Measurements from ENCODE around the gene USP6NL. TPM values are rescaled to one million over a fixed set of nuclear protein-coding genes. Genes with fewer than 3 reads are reported as not detected.
A peak's percentile ranks its signal among the peaks of the same experiment; 100 is the strongest.

Gene USP6NL
- polyA plus RNA-seq, 2 donors: 26.8 to 28.3 TPM

GRCh38 chr10:11608159-11609013, 3.1 kb downstream of the USP6NL start:
- Histone ChIP-seq H3K4me3 (ENCODE audit: low read depth in 1 of 2, low read length in 2 of 2) (peak overlapping the region in 1 of 2 donors; percentile 96), H3K27me3 (ENCODE audit: control insufficient read depth in 1 of 2, insufficient read depth in 2 of 2, low read length in 2 of 2) (no peaks in the 10 kb centered on the region), H3K4me1 (ENCODE audit: control insufficient read depth in 2 of 2, insufficient read depth in 2 of 2, low read length in 1 of 2) (no peaks in the 10 kb centered on the region), H3K27ac (ENCODE audit: low read depth in 2 of 2, low read length in 1 of 2) (no peak overlapping the region), H3K36me3 (ENCODE audit: control insufficient read depth in 2 of 2, insufficient read depth in 2 of 2, low read length in 1 of 2) (no peaks in the 10 kb centered on the region), H3K9me3 (ENCODE audit: control insufficient read depth in 2 of 2, insufficient read depth in 1 of 2, low read depth in 1 of 2, low read length in 1 of 2) (no peaks in the 10 kb centered on the region)
- whole genome bisulfite sequencing, 2 donors: 83% methylated on average over 10 of the region's 10 CpGs

GRCh38 chr10:11605807-11606408, 5.5 kb downstream of the USP6NL start:
- 88 to 94% methylated on average over 2 of the region's 2 CpGs for WGBS, 2 donors
- Histone ChIP-seq H3K36me3 (ENCODE audit: control insufficient read depth in 2 of 2, insufficient read depth in 2 of 2, low read length in 1 of 2) (no peaks in the 10 kb centered on the region), H3K4me3 (ENCODE audit: low read depth in 1 of 2, low read length in 2 of 2) (no peak overlapping the region), H3K9me3 (ENCODE audit: control insufficient read depth in 2 of 2, insufficient read depth in 1 of 2, low read depth in 1 of 2, low read length in 1 of 2) (no peaks in the 10 kb centered on the region), H3K4me1 (ENCODE audit: control insufficient read depth in 2 of 2, insufficient read depth in 2 of 2, low read length in 1 of 2) (no peaks in the 10 kb centered on the region), H3K27ac (ENCODE audit: low read depth in 2 of 2, low read length in 1 of 2) (no peak overlapping the region), H3K27me3 (ENCODE audit: control insufficient read depth in 1 of 2, insufficient read depth in 2 of 2, low read length in 2 of 2) (no peaks in the 10 kb centered on the region)

DNA sequence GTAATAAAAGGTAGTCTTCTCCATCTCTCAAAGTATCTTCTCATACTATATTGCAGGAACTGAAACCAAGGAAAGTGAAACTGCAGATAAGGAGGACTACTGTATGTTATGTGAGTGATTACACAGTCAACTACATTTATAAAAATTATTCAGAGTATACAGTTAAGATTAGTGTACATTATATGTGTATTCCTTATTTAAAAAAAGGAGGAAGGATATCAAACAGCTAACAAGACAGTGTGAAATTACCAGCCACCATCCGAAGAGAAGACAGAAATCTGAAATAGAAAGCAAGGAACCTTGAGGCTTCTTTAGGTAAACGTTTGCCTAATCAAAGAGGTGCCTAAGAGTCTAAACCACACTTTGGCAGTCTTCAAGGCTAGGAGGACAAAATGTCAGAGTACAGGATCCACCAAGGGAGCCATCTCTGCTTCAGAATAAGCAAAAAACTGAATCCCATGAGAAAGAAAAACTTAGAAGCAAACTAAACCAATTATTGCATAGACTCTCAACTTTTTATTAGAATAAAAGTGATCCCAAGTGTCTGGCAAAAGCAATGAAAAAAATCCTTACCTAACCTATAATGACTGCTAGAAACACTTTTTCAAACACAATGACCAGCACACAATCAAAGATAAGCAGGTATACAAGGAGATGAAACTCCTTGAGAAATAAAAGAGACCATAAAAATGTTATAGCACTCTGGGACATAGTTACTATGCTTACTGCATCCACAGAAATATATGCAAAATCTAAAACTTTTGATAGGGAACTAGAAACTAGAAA, 6.4 kb downstream of the USP6NL start:
- no peaks in the 10 kb centered on the region for H3K4me1 ChIP-seq (ENCODE audit: control insufficient read depth in 2 of 2, insufficient read depth in 2 of 2, low read length in 1 of 2)
- 48 to 50% methylated on average over 2 of the region's 2 CpGs for WGBS, 2 donors
- no peaks in the 10 kb centered on the region for H3K27me3 ChIP-seq (ENCODE audit: control insufficient read depth in 1 of 2, insufficient read depth in 2 of 2, low read length in 2 of 2)
- no peaks in the 10 kb centered on the region for H3K36me3 ChIP-seq (ENCODE audit: control insufficient read depth in 2 of 2, insufficient read depth in 2 of 2, low read length in 1 of 2)
- H3K4me3 ChIP-seq (ENCODE audit: low read depth in 1 of 2, low read length in 2 of 2): no peak overlapping the region
- no peaks in the 10 kb centered on the region for H3K9me3 ChIP-seq (ENCODE audit: control insufficient read depth in 2 of 2, insufficient read depth in 1 of 2, low read depth in 1 of 2, low read length in 1 of 2)
- no peak overlapping the region for H3K27ac ChIP-seq (ENCODE audit: low read depth in 2 of 2, low read length in 1 of 2)

DNA sequence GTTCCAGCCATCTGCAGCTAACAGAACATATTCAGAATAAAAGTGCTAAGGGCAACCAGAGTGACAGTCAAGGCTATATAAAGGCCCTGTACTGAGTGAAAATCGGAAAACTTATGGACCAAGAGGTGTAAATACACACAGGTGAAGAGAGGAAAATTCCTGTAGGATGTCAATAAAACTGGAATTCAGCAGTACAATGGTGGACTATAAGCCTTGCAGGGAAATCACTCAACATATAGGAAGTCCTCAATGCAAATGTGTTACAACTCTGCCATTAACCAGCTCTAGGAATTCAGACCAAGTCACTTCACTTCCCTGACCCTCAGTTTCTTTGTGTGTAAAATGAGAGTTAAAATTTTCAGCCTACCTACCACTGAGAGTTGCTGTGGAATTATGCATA, 7.7 kb downstream of the USP6NL start:
- Histone ChIP-seq H3K4me1 (ENCODE audit: control insufficient read depth in 2 of 2, insufficient read depth in 2 of 2, low read length in 1 of 2) (no peaks in the 10 kb centered on the region), H3K36me3 (ENCODE audit: control insufficient read depth in 2 of 2, insufficient read depth in 2 of 2, low read length in 1 of 2) (no peaks in the 10 kb centered on the region), H3K27me3 (ENCODE audit: control insufficient read depth in 1 of 2, insufficient read depth in 2 of 2, low read length in 2 of 2) (no peaks in the 10 kb centered on the region), H3K9me3 (ENCODE audit: control insufficient read depth in 2 of 2, insufficient read depth in 1 of 2, low read depth in 1 of 2, low read length in 1 of 2) (no peaks in the 10 kb centered on the region), H3K4me3 (ENCODE audit: low read depth in 1 of 2, low read length in 2 of 2) (no peak overlapping the region), H3K27ac (ENCODE audit: low read depth in 2 of 2, low read length in 1 of 2) (no peak overlapping the region)
- WGBS, 2 donors: 76 to 90% methylated on average over 1 of the region's 1 CpG

DNA sequence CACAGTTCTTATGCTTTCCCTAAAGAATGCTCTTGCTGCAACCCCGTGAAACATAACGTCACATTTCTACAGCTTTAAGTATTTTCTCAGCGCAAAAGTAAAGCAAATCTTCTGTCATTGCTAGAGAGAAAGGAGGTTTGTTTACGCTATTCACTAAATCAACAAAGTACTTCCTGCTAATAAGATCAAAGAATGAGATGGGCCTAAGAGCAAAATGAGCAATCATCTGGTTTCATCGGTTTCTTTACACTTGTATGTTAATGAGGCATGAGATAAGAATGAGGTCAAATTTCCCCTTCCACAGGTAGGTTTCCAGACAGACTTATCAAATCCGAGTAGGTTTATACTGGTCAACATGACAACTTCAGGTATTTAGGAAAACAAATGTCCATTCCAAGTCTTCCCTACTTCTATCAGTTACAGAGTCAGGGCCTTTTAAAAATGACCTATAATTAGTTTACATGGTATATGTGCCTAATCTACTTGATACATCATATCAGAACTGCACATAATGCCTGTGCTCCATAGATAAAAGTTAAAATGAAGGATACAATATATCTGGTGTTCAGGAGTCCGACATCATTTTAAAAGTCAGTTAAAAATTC, 8.4 kb downstream of the USP6NL start:
- Histone ChIP-seq H3K4me3 (ENCODE audit: low read depth in 1 of 2, low read length in 2 of 2) (no peak overlapping the region), H3K4me1 (ENCODE audit: control insufficient read depth in 2 of 2, insufficient read depth in 2 of 2, low read length in 1 of 2) (no peaks in the 10 kb centered on the region), H3K27me3 (ENCODE audit: control insufficient read depth in 1 of 2, insufficient read depth in 2 of 2, low read length in 2 of 2) (no peaks in the 10 kb centered on the region), H3K9me3 (ENCODE audit: control insufficient read depth in 2 of 2, insufficient read depth in 1 of 2, low read depth in 1 of 2, low read length in 1 of 2) (no peaks in the 10 kb centered on the region), H3K27ac (ENCODE audit: low read depth in 2 of 2, low read length in 1 of 2) (no peak overlapping the region), H3K36me3 (ENCODE audit: control insufficient read depth in 2 of 2, insufficient read depth in 2 of 2, low read length in 1 of 2) (no peaks in the 10 kb centered on the region)
- WGBS, 2 donors: 41 to 51% methylated on average over 7 of the region's 7 CpGs

GRCh38 chr10:11602358-11602757, 9.1 kb downstream of the USP6NL start:
- no peak overlapping the region for H3K4me3 ChIP-seq (ENCODE audit: low read depth in 1 of 2, low read length in 2 of 2)
- no peak overlapping the region for H3K27ac ChIP-seq (ENCODE audit: low read depth in 2 of 2, low read length in 1 of 2)
- 42 to 54% methylated on average over 7 of the region's 7 CpGs for WGBS, 2 donors
- H3K27me3 ChIP-seq (ENCODE audit: control insufficient read depth in 1 of 2, insufficient read depth in 2 of 2, low read length in 2 of 2): no peaks in the 10 kb centered on the region
- H3K36me3 ChIP-seq (ENCODE audit: control insufficient read depth in 2 of 2, insufficient read depth in 2 of 2, low read length in 1 of 2): no peaks in the 10 kb centered on the region
- H3K4me1 ChIP-seq (ENCODE audit: control insufficient read depth in 2 of 2, insufficient read depth in 2 of 2, low read length in 1 of 2): no peaks in the 10 kb centered on the region
- no peaks in the 10 kb centered on the region for H3K9me3 ChIP-seq (ENCODE audit: control insufficient read depth in 2 of 2, insufficient read depth in 1 of 2, low read depth in 1 of 2, low read length in 1 of 2)

- H3K27me3 ChIP-seq (ENCODE audit: control insufficient read depth in 1 of 2, insufficient read depth in 2 of 2, low read length in 2 of 2): no peaks in the 10 kb centered on the region
- 66 to 76% methylated on average over 1 of the region's 1 CpG for WGBS, 2 donors
- H3K27ac ChIP-seq (ENCODE audit: low read depth in 2 of 2, low read length in 1 of 2): no peak overlapping the region
- H3K36me3 ChIP-seq (ENCODE audit: control insufficient read depth in 2 of 2, insufficient read depth in 2 of 2, low read length in 1 of 2): no peaks in the 10 kb centered on the region
- no peaks in the 10 kb centered on the region for H3K4me1 ChIP-seq (ENCODE audit: control insufficient read depth in 2 of 2, insufficient read depth in 2 of 2, low read length in 1 of 2)
- H3K9me3 ChIP-seq (ENCODE audit: control insufficient read depth in 2 of 2, insufficient read depth in 1 of 2, low read depth in 1 of 2, low read length in 1 of 2): no peaks in the 10 kb centered on the region
- H3K4me3 ChIP-seq (ENCODE audit: low read depth in 1 of 2, low read length in 2 of 2): no peak overlapping the region
Measured at GRCh38 chr10:11601670-11602069, 9.8 kb downstream of the USP6NL start.

DNA sequence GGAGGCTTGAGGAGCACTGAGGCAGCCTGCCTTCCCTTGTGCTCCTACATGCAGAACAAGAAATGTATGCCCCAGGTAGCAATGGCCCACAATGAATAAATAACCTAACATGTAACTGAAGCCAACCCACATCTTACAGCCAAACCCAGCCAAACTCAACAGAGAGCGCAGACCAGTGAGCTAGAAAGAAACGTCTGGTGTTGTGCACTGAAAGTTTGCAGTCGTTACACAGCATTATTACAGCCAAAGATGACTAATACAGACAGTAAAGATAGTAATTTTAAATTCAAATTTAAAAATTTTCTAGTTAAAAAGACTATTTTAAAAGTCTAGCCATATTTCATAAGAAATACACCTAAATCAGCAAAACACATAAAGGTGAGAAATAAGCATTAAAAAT, 11.2 kb downstream of the USP6NL start:
- H3K27ac ChIP-seq (ENCODE audit: low read depth in 2 of 2, low read length in 1 of 2): no peak overlapping the region
- H3K4me3 ChIP-seq (ENCODE audit: low read depth in 1 of 2, low read length in 2 of 2): no peak overlapping the region
- H3K27me3 ChIP-seq (ENCODE audit: control insufficient read depth in 1 of 2, insufficient read depth in 2 of 2, low read length in 2 of 2): no peaks in the 10 kb centered on the region
- H3K4me1 ChIP-seq (ENCODE audit: control insufficient read depth in 2 of 2, insufficient read depth in 2 of 2, low read length in 1 of 2): no peaks in the 10 kb centered on the region
- WGBS, 2 donors: 85 to 89% methylated on average over 3 of the region's 3 CpGs
- H3K36me3 ChIP-seq (ENCODE audit: control insufficient read depth in 2 of 2, insufficient read depth in 2 of 2, low read length in 1 of 2): no peaks in the 10 kb centered on the region
- no peaks in the 10 kb centered on the region for H3K9me3 ChIP-seq (ENCODE audit: control insufficient read depth in 2 of 2, insufficient read depth in 1 of 2, low read depth in 1 of 2, low read length in 1 of 2)

DNA sequence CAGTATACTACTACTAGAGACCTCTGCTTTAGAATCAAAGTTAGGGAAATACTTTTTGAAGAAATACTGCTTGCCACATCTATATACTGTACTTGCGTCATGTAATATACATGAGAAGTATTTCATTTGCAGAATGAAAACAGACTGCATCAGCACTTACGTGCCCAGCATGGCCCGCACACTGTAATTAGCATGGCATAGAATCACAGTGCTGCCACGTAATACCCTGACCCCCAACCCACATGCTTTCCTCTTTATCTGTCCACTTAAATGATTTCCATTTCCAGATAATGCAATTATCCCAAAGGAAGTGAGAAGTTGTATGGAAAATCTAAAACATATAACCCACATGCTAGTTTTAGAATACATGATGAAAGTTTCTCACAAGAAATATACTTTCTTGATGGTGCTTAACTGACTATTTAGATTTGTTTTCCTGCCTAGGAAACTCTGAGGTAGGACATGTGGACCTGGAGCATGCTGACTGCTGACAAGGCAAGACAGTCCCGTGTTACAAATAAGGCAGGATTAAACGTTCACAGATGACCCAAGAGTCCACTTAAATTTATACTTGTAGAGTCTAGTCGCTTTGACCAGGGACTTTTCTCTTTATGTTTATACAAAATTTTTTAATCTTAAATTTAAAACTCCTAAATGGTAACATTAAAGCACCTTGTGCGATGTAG, 12.6 kb downstream of the USP6NL start:
- no peaks in the 10 kb centered on the region for H3K9me3 ChIP-seq (ENCODE audit: control insufficient read depth in 2 of 2, insufficient read depth in 1 of 2, low read depth in 1 of 2, low read length in 1 of 2)
- peaks cover 0 to 2% of the 10 kb centered on the region in 2 donors for H3K4me1 ChIP-seq (ENCODE audit: control insufficient read depth in 2 of 2, insufficient read depth in 2 of 2, low read length in 1 of 2)

More for the DNA sequence above, 12.6 kb downstream of the USP6NL start:
- H3K27ac ChIP-seq (ENCODE audit: low read depth in 2 of 2, low read length in 1 of 2): no peak overlapping the region
- H3K27me3 ChIP-seq (ENCODE audit: control insufficient read depth in 1 of 2, insufficient read depth in 2 of 2, low read length in 2 of 2): no peaks in the 10 kb centered on the region
- no peaks in the 10 kb centered on the region for H3K36me3 ChIP-seq (ENCODE audit: control insufficient read depth in 2 of 2, insufficient read depth in 2 of 2, low read length in 1 of 2)
- 75 to 77% methylated on average over 8 of the region's 8 CpGs for WGBS, 2 donors
- no peak overlapping the region for H3K4me3 ChIP-seq (ENCODE audit: low read depth in 1 of 2, low read length in 2 of 2)
